ENCODE measurements around the gene CENPW. TPM values are rescaled to one million over a fixed set of nuclear protein-coding genes. Genes with fewer than 3 reads are reported as not detected.
A peak's percentile ranks its signal among the peaks of the same experiment; 100 is the strongest.

Gene CENPW
- total and polyA plus RNA-seq, 2 experiments from 2014 or later, result 10.8 to 26.1 TPM

DNA sequence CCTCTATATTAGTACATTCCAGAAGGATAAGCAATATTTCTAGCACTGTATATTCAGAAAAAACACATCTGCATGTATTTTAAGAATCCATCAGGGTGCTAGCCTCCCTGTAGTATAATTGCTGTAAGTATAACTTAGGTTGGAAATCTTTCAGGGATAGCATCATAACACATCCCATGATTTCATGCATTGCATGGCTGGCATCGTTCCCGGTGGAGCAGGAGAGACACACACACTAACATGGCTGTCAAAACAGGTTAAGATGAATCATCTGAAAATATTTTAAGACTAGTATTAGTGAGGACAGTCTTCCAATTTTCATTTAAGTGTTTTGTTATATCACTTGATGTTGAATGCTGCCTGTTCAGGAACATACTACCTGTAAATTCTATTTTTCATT lies 32.1 kb upstream of the CENPW start:
- no peaks in the 10 kb centered on the region for H3K9me3 ChIP-seq (ENCODE audit: low read depth)
- H3K4me3 ChIP-seq, result no peak overlapping the region
- peak in 1 of 2 donors; percentile 38 for DNase-seq (ENCODE audit: low read depth in 1 of 2, low spot score in 1 of 2)
- TF ChIP-seq, protein P1, sequence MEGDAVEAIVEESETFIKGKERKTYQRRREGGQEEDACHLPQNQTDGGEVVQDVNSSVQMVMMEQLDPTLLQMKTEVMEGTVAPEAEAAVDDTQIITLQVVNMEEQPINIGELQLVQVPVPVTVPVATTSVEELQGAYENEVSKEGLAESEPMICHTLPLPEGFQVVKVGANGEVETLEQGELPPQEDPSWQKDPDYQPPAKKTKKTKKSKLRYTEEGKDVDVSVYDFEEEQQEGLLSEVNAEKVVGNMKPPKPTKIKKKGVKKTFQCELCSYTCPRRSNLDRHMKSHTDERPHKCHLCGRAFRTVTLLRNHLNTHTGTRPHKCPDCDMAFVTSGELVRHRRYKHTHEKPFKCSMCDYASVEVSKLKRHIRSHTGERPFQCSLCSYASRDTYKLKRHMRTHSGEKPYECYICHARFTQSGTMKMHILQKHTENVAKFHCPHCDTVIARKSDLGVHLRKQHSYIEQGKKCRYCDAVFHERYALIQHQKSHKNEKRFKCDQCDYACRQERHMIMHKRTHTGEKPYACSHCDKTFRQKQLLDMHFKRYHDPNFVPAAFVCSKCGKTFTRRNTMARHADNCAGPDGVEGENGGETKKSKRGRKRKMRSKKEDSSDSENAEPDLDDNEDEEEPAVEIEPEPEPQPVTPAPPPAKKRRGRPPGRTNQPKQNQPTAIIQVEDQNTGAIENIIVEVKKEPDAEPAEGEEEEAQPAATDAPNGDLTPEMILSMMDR (IDR thresholded peaks at IDR 0.05; ENCODE audit: low read depth, low read length), result no peak
- no peak overlapping the region for H3K27ac ChIP-seq
- H3K27me3 ChIP-seq, result no peaks in the 10 kb centered on the region
- no peaks in the 10 kb centered on the region for H3K4me1 ChIP-seq (ENCODE audit: low read depth)
- no peaks in the 10 kb centered on the region for H3K36me3 ChIP-seq

DNA sequence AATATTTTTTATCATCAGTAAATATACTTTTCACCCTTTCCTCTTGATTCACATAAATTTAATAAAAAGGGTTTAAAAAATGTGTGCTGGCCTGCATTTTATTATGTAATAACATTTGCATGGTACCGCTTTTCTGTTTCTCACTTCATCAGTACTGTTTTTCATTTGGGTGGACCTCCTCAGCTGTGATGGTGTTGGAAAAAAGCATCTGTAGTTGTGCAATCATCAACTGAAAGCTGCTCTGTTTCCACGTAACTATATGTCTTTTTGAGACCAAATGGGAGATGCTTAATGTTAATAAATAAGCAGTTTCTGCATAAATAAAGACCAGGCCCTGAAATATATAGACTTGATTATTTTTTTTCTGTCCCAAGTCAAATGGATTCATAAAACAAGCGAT lies 31.6 kb upstream of the CENPW start:
- Histone ChIP-seq H3K4me1 (ENCODE audit: low read depth) (no peaks in the 10 kb centered on the region), H3K27ac (no peak overlapping the region), H3K27me3 (no peaks in the 10 kb centered on the region), H3K4me3 (no peak overlapping the region), H3K9me3 (ENCODE audit: low read depth) (no peaks in the 10 kb centered on the region), H3K36me3 (no peaks in the 10 kb centered on the region)
- TF ChIP-seq, protein P1 (IDR thresholded peaks at IDR 0.05; ENCODE audit: low read depth, low read length), result no peak
- no peak for DNase-seq (ENCODE audit: low read depth in 1 of 2, low spot score in 1 of 2)

DNA sequence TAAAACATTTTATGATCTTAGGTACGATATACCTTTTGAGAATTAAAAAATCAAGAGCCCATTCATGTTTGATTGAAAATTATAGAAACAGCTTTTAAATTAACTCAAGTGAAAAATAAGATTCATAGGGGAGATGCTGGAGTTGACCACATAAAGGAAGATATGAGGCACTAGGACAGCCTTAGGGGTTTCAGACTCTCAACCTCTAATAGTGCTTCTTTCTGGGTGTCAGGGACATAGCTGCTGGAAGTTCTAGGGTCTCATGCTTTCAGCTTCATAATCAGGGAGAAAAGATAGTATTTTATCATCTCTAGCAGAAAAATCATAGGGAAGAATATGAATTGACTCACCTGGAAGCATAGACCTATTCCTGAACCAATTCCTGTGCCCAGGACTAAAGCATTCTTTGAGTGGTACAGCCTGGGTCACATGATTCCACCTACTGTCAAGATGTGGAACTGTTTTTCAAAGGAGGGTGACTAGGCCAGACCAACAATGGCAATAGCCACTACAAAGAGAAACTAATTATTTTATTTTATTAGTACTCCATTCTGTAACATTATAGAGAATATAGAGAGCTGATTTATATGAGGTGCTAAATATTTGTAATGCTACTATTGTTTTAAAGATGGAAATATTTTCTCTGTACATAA lies 27.8 kb upstream of the CENPW start:
- TF ChIP-seq, protein P1 (IDR thresholded peaks at IDR 0.05; ENCODE audit: low read depth, low read length), result peak; percentile 18
- peak in 1 of 2 donors; percentile 13 for DNase-seq (ENCODE audit: low read depth in 1 of 2, low spot score in 1 of 2)
- H3K4me1 ChIP-seq (ENCODE audit: low read depth), result no peaks in the 10 kb centered on the region
- no peaks in the 10 kb centered on the region for H3K36me3 ChIP-seq
- no peaks in the 10 kb centered on the region for H3K9me3 ChIP-seq (ENCODE audit: low read depth)
- no peak overlapping the region for H3K4me3 ChIP-seq
- H3K27ac ChIP-seq, result no peak overlapping the region
- no peaks in the 10 kb centered on the region for H3K27me3 ChIP-seq

DNA sequence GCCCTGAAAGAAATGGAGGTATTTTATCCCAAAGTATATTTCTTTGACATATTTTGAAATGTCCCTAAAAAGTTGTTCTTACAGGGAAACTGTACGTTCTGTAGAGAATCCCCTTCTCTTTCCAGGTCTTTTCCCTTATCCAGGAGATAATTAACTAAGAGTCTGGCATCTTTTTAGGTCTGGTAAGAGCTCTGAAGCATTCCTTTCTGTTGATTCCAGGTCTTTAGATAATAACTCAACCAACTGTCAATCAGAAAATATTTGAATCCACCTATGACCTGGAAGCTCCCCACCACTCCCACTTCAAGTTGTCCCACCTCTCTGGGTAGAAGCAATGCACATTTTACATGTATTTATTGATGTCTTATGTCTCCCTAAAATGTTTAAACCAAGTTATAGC lies 26.0 kb upstream of the CENPW start:
- Histone ChIP-seq H3K36me3 (no peaks in the 10 kb centered on the region), H3K27ac (no peak overlapping the region), H3K4me1 (ENCODE audit: low read depth) (no peaks in the 10 kb centered on the region), H3K4me3 (no peak overlapping the region), H3K9me3 (ENCODE audit: low read depth) (no peaks in the 10 kb centered on the region), H3K27me3 (no peaks in the 10 kb centered on the region)
- no peak for DNase-seq (ENCODE audit: low read depth in 1 of 2, low spot score in 1 of 2)
- TF ChIP-seq, protein P1 (IDR thresholded peaks at IDR 0.05; ENCODE audit: low read depth, low read length), result no peak

DNA sequence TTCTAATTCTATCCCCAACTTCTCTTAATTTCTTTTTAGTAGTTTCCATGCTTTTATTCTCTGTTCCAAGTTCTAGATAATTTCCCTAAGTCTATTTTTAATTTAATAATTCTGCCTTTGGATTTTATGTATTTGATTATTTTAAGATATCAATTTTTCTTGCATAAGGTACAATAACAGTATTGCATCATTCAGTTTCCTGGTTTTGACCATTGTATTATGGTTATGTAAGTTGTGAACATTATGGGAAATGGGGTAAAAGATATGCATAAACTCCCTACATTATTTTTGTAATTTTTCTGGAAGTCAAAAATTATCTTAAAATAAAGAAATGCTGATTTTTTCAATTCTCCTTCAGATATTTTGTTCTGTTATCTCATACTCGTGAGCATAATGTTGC lies 21.1 kb upstream of the CENPW start:
- H3K4me1 ChIP-seq (ENCODE audit: low read depth), result no peaks in the 10 kb centered on the region
- no peak overlapping the region for H3K4me3 ChIP-seq
- TF ChIP-seq, protein P1 (IDR thresholded peaks at IDR 0.05; ENCODE audit: low read depth, low read length), result no peak
- DNase-seq (ENCODE audit: low read depth in 1 of 2, low spot score in 1 of 2), result no peak
- no peaks in the 10 kb centered on the region for H3K27me3 ChIP-seq
- H3K36me3 ChIP-seq, result no peaks in the 10 kb centered on the region
- no peak overlapping the region for H3K27ac ChIP-seq
- no peaks in the 10 kb centered on the region for H3K9me3 ChIP-seq (ENCODE audit: low read depth)

All from cardiac muscle cell (in vitro differentiated cells and primary cell).